Tibial nerve (tissue), 3 donors: ENCODE data around the gene SRP72.

Experiments
- POLR2A ChIP-seq, 2 donors: fragments of 450-650 bp; IDR thresholded peaks; one replicate each; pipeline ENCODE4 v1.6.1; 2017; ENCODE audit warnings: antibody characterized with exemption in 2 of 2, mild to moderate bottlenecking in 2 of 2, moderate library complexity in 2 of 2
- TF ChIP-seq, protein P1 (sequence below), 5 experiments: fragments of 200-600 bp in 3 of 5; fragments of 450-650 bp in 2 of 5; sonication (generic) in 3 of 5; IDR thresholded peaks; one replicate each; pipeline ENCODE4 v1.5.1; 2016 to 2019; ENCODE audit warnings: antibody characterized with exemption in 5 of 5, mild to moderate bottlenecking in 3 of 5, moderate library complexity in 2 of 5

DNA sequence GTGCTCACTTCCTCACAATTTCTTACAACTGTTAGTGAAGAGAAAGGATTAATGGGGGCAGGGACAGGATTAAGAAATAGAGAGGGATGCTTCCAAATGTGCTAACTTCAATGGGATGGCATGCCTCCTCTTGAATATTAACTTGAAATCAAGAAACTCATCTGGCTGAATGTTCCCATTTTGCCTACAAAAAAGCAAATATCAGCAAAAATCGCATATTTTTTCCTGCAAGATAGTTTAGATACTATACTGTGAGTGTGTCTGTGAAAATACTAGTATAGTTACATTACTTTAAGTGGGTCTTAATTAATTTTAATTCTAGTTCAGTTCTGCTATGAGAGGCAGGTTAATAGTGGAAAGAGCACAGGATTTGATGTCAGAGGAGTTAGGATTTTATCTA lies 26.4 kb upstream of the SRP72 start:
- TF ChIP-seq, protein P1, sequence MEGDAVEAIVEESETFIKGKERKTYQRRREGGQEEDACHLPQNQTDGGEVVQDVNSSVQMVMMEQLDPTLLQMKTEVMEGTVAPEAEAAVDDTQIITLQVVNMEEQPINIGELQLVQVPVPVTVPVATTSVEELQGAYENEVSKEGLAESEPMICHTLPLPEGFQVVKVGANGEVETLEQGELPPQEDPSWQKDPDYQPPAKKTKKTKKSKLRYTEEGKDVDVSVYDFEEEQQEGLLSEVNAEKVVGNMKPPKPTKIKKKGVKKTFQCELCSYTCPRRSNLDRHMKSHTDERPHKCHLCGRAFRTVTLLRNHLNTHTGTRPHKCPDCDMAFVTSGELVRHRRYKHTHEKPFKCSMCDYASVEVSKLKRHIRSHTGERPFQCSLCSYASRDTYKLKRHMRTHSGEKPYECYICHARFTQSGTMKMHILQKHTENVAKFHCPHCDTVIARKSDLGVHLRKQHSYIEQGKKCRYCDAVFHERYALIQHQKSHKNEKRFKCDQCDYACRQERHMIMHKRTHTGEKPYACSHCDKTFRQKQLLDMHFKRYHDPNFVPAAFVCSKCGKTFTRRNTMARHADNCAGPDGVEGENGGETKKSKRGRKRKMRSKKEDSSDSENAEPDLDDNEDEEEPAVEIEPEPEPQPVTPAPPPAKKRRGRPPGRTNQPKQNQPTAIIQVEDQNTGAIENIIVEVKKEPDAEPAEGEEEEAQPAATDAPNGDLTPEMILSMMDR (IDR thresholded peaks at IDR 0.05) = no peak
- TF ChIP-seq POLR2A (IDR thresholded peaks at IDR 0.05) = no peak
